HepG2 (cell line): ENCODE data around the gene RRP8. TPM values are rescaled to one million over a fixed set of nuclear protein-coding genes. Genes with fewer than 3 reads are reported as not detected.
A peak's percentile ranks its signal among the peaks of the same experiment; 100 is the strongest.

Experiments used
- AFF4 ChIP-seq: sonication (generic); formaldehyde crosslinking; IDR thresholded peaks from 2 replicates; pipeline ENCODE4 v1.4.0; 2020; ENCODE audit warnings: missing genetic modification reagents
- KLF12 ChIP-seq: sonication (generic); formaldehyde crosslinking; IDR thresholded peaks from 2 replicates; pipeline ENCODE4 v1.4.0; 2020; ENCODE audit warnings: missing genetic modification reagents, borderline replicate concordance
- MNT ChIP-seq: fragments of 450-650 bp; IDR thresholded peaks from 2 replicates; pipeline ENCODE4 v1.6.1; 2016
- SALL2 ChIP-seq: sonication (generic); formaldehyde crosslinking; IDR thresholded peaks from 2 replicates; pipeline ENCODE4 v1.8.1; 2023; ENCODE audit warnings: mild to moderate bottlenecking, missing genetic modification reagents, inconsistent platforms
- SIN3B ChIP-seq: fragments of 150-350 bp; IDR thresholded peaks from 2 replicates; pipeline ENCODE4 v1.6.1; 2014; ENCODE audit warnings: low read length
- UBTF ChIP-seq: sonication (generic); formaldehyde crosslinking; IDR thresholded peaks from 2 replicates; pipeline ENCODE4 v1.4.0; 2020; ENCODE audit warnings: mild to moderate bottlenecking, missing genetic modification reagents
- ZBTB34 ChIP-seq: sonication (generic); formaldehyde crosslinking; IDR thresholded peaks from 2 replicates; pipeline ENCODE4 v1.8.0; 2022; ENCODE audit warnings: mild to moderate bottlenecking, missing genetic modification reagents
- ZBTB37 ChIP-seq: sonication (generic); formaldehyde crosslinking; IDR thresholded peaks from 2 replicates; pipeline ENCODE4 v1.4.0; 2020; ENCODE audit warnings: mild to moderate bottlenecking, missing genetic modification reagents
- ZBTB4 ChIP-seq: sonication (generic); formaldehyde crosslinking; IDR thresholded peaks from 2 replicates; pipeline ENCODE4 v1.4.0; 2020; ENCODE audit warnings: missing genetic modification reagents, mild to moderate bottlenecking, borderline replicate concordance
- ZNF597 ChIP-seq: sonication (generic); formaldehyde crosslinking; IDR thresholded peaks from 2 replicates; pipeline ENCODE4 v1.5.0; 2020; ENCODE audit warnings: missing genetic modification reagents
- ZNF615 ChIP-seq: sonication (generic); formaldehyde crosslinking; IDR thresholded peaks from 2 replicates; pipeline ENCODE4 v1.5.0; 2020; ENCODE audit warnings: mild to moderate bottlenecking, missing genetic modification reagents, borderline replicate concordance
- ZNF644 ChIP-seq: IDR thresholded peaks from 2 replicates; pipeline ENCODE4 v1.6.1; 2016; ENCODE audit warnings: low read depth
- polyA plus RNA-seq, 8 experiments: library from polyadenylated mRNA; depleted of rRNA in 3 of 8; stranded (reverse) in 7 of 8; unstranded in 1 of 8; fragments of >200 nt; fragmentation: Illumina TruSeq in 4 of 8; extraction: Trizol in 4 of 8; gene quantifications; 2 replicates each; pipeline versions ENCODE4 v1.2.1 to v1.2.3, GENCODE V29; 2011 to 2016; ENCODE audit warnings: low read depth in 4 of 8, missing spikeins in 1 of 8, mixed read lengths in 1 of 8; ENCODE audit not compliant: insufficient read depth in 1 of 8
- total RNA-seq, 5 experiments: library from RNA; depleted of rRNA; stranded (reverse); fragments of >200 nt; fragmentation: Illumina TruSeq; extraction: Trizol; gene quantifications; 2 replicates each; pipeline ENCODE4 v1.2.3, GENCODE V29; 2016; ENCODE audit warnings: low read depth in 1 of 5

The RRP8 gene
- total and polyA plus RNA-seq, 2 of the 13 experiments (the other 11 are each of a cell fraction or from before 2014, with no cell fraction given): 7.2 to 21.6 TPM

- peak; percentile 61; the same call in 1 of the 2 replicates for TF ChIP-seq AFF4 (CRISPR knock-in tag)
- peak; percentile 92 for TF ChIP-seq SALL2 (CRISPR knock-in tag)
- TF ChIP-seq ZBTB34 (CRISPR knock-in tag): peak; percentile 57; the same call in 1 of the 2 replicates
- TF ChIP-seq ZNF597 (CRISPR knock-in tag): no peak
- peak; percentile 70 for TF ChIP-seq MNT
- TF ChIP-seq ZBTB4 (CRISPR knock-in tag): no peak
- TF ChIP-seq ZBTB37 (CRISPR knock-in tag): no peak
- peak; percentile 60; the same call in 1 of the 2 replicates for TF ChIP-seq KLF12 (CRISPR knock-in tag)
- peak; percentile 44; the same call in 1 of the 2 replicates for TF ChIP-seq SIN3B
- TF ChIP-seq ZNF644: no peak
- peak; percentile 82 for TF ChIP-seq UBTF
- no peak for TF ChIP-seq ZNF615 (CRISPR knock-in tag)
Observed at GRCh38 chr11:6603287-6604080, at the start of gene RRP8, which contains the start of gene ILK (continued).
